ENCODE measurements around the gene NOXO1.

Gene NOXO1

GRCh38 chr16:1984347-1985225 lies 3.3 kb upstream of the NOXO1 start:
- Mint-ChIP-seq H3K27me3 (peaks cover 5 to 47% of the 10 kb centered on the region in 2 donors), H3K27ac (peak overlapping the region in 1 of 2 donors; percentile 49), H3K4me1 (ENCODE audit: low read depth in 2 of 2) (peaks cover 7 to 19% of the 10 kb centered on the region in 2 donors), H3K9me3 (no peaks in the 10 kb centered on the region), H3K36me3 (ENCODE audit: insufficient read depth) (peaks cover 9% of the 10 kb centered on the region), H3K4me3 (peak overlapping the region; percentile 69 to 75)
- peak; percentile 41 for ATAC-seq (replicated peaks)
- DNase-seq = no peak

- Mint-ChIP-seq H3K27ac (peak within 1 kb of the TSS; percentile 63 to 81), H3K9me3 (no peaks in the 10 kb centered on the region), H3K27me3 (peaks cover under 1 to 39% of the 10 kb centered on the region in 2 donors), H3K4me3 (peak within 1 kb of the TSS; percentile 69 to 75), H3K36me3 (ENCODE audit: insufficient read depth) (peaks cover 11% of the 10 kb centered on the region), H3K4me1 (ENCODE audit: low read depth in 2 of 2) (peaks cover 4 to 14% of the 10 kb centered on the region in 2 donors)
- peak; percentile 77 for ATAC-seq (replicated peaks)
- DNase-seq = peak in 2 of 3 experiments; percentile 47 to 63
Measured at GRCh38 chr16:1983544-1984346, 2.5 kb upstream of the NOXO1 start, which contains the start of gene GFER. TSS of gene GFER (plus strand) at chr16:1984193. CDS start at chr16:1984219, 26 bp downstream.

DNA sequence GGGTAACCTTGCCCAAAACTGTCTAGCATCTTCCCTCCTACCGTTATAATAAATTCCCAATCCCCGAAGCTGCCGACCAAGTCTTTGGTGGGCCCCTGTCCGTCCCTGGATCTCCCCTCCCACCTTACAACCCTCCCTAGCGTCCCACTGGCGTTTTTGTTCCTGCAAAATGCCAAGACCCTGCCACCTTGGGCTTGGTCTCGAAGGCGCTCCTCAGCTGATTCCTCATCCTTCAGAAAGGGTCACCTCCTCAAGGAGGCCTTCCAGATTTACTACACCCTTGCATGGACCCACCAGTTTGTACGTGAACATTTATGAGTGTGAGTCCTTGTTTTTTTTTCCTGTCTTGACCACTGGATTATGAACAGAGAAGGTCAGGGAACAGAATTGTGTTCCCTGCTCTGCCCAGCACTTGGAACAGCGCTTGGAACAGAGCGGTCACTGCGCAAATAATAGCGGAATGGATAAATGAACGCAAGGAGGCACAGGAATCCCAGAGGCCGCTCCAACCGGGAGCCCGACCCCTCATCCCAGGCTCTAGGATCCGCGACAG lies 1.8 kb upstream of the NOXO1 start:
- Mint-ChIP-seq H3K27ac (peak overlapping the region; percentile 63 to 81), H3K4me1 (ENCODE audit: low read depth in 2 of 2) (peaks cover 4 to 14% of the 10 kb centered on the region in 2 donors), H3K9me3 (no peaks in the 10 kb centered on the region), H3K27me3 (peaks cover 0 to 34% of the 10 kb centered on the region in 2 donors), H3K4me3 (peak overlapping the region; percentile 69 to 75), H3K36me3 (ENCODE audit: insufficient read depth) (peaks cover 11% of the 10 kb centered on the region)
- ATAC-seq (replicated peaks) (no peak), DNase-seq (no peak)

DNA sequence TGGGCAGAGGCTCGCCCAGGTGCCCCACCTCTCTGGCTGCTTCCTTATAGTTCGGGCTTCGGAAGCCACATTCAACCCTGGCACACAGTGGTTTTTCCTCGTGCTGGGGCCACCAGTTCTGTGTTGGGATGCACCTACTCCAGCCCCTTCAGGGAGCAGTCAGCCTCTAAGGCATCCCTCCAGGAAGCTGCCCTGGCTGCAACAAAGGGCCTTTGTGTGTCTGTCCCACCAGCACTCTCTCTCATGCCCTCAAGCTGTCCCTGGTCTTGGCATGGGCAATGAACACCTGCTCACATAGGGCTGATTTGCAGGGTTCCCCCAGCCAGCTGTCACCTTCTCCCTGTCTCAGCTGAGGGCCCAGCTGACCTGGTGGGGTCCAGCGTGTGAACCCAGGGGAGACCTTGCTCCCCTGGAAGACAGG lies 754 bp upstream of the NOXO1 start:
- peaks cover 17% of the 10 kb centered on the region for H3K36me3 Mint-ChIP-seq (ENCODE audit: insufficient read depth)
- H3K27me3 Mint-ChIP-seq = peaks cover 0 to 34% of the 10 kb centered on the region in 2 donors
- no peak overlapping the region for H3K27ac Mint-ChIP-seq
- DNase-seq (no peak), ATAC-seq (replicated peaks) (no peak)
- H3K4me1 Mint-ChIP-seq (ENCODE audit: low read depth in 2 of 2) = peaks cover 4 to 14% of the 10 kb centered on the region in 2 donors
- no peaks in the 10 kb centered on the region for H3K9me3 Mint-ChIP-seq
- H3K4me3 Mint-ChIP-seq = peak overlapping the region in 1 of 2 donors; percentile 75

DNA sequence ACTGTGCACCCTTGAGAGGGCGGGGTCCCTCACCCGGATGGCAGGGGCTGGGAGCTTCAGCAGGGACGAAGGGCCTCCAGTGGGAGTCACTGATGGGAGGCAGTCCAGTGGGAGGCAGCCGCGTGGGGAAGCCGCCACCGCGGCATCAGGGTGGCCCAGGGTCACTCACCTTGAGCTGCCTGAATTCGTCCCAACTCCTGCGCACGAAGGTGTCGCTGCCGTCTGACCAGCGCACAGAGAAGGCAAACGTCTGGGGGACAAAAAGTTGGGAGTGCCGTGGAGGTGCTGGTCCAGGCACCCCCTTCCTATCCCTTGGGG lies 540 bp downstream of the NOXO1 start:
- Mint-ChIP-seq H3K4me1 (ENCODE audit: low read depth in 2 of 2) (peaks cover 4 to 14% of the 10 kb centered on the region in 2 donors), H3K4me3 (no peak overlapping the region), H3K27ac (peak overlapping the region in 1 of 2 donors; percentile 12), H3K27me3 (peaks cover 0 to 34% of the 10 kb centered on the region in 2 donors), H3K36me3 (ENCODE audit: insufficient read depth) (peaks cover 23% of the 10 kb centered on the region), H3K9me3 (no peaks in the 10 kb centered on the region)
- DNase-seq = no peak
- ATAC-seq (replicated peaks) = no peak

DNA sequence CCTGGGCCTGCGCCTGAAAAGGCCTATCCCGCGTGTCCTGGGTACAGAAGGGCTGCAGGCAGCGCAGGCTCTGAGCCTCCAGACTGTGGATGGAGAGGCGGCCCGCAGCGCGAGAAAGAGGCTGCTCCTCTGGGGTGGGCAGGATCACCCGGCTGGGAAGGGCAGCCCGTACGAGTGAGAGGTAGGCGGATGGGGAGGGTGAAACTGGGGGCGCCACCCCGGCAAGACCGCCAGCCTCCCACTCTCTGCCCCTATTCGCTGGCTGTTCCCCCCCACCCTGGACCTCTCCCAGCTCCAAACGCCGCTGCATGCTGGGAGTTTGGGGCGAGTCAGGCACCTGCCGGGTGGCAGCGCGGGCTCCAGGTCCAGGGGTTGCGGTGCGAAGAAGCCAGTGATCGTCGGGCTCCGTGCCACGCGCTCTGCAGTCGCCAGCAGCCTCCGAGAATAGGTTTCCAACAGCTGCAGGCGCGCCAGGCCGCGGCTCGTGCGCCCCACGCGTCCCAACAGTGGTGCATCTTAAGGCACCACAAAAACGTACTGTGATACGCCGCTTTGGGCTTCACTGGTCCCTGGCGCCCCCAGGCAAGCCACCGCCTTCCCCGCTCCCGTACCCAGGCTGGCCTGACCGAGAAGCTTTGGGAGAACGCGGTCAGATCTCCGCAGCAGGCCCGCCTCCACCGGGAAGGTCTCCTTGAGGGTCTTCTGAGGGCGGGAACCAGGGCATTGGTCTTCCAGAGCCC lies 1.1 kb downstream of the NOXO1 start:
- DNase-seq = no peak
- Mint-ChIP-seq H3K9me3 (no peaks in the 10 kb centered on the region), H3K27ac (peak overlapping the region in 1 of 2 donors; percentile 12), H3K36me3 (ENCODE audit: insufficient read depth) (peaks cover 23% of the 10 kb centered on the region), H3K27me3 (peaks cover 0 to 34% of the 10 kb centered on the region in 2 donors), H3K4me1 (ENCODE audit: low read depth in 2 of 2) (peaks cover 4 to 14% of the 10 kb centered on the region in 2 donors), H3K4me3 (no peak overlapping the region)
- ATAC-seq (replicated peaks) = no peak

DNA sequence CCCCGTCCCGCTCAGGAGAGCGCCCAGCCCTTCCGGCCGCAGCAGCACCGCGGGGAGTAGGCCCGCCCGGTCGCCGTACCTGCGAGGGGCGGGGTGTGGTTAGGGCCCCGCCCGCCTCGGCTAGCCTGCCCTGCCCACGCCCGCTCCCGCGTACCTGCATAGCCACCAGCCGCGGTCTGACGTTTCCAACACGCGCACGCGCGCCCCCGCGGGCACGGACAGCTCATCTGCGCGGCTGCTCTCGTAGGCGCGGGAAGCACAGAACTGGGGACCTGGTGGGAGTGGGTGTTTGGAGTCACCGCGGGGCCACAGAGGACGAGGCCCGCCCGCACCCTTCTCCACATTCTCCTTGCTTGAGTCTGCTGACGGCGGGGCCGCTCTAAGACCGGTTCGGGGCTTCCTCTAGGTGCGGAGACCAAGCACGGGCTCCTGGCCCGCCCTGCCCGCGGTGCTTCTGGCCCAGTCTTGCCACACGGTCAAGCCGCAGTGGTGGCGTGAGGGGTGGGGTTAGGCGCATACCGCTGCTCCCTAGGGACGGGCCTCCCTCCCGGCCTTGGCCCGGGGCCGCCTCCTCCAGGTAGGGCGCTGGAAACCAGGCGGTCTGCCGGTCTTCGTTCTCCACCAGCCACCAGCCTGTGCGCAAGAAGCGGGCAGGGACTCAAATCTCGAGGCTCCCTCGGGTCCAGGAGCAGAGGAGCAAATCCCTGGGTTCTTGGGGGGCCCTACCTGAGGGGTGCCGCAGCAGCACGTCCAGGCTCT lies 1.8 kb downstream of the NOXO1 start:
- no peaks in the 10 kb centered on the region for H3K9me3 Mint-ChIP-seq
- H3K27me3 Mint-ChIP-seq = peaks cover 0 to 34% of the 10 kb centered on the region in 2 donors
- no peak overlapping the region for H3K27ac Mint-ChIP-seq
- ATAC-seq (replicated peaks) (no peak), DNase-seq (no peak)
- peaks cover 29% of the 10 kb centered on the region for H3K36me3 Mint-ChIP-seq (ENCODE audit: insufficient read depth)
- H3K4me3 Mint-ChIP-seq = no peak overlapping the region
- H3K4me1 Mint-ChIP-seq (ENCODE audit: low read depth in 2 of 2) = peaks cover 0 to 11% of the 10 kb centered on the region in 2 donors

- Mint-ChIP-seq H3K9me3 (no peaks in the 10 kb centered on the region), H3K36me3 (ENCODE audit: insufficient read depth) (peaks cover 27% of the 10 kb centered on the region), H3K4me1 (ENCODE audit: low read depth in 2 of 2) (peaks cover 0 to 11% of the 10 kb centered on the region in 2 donors), H3K27ac (no peak overlapping the region), H3K27me3 (peaks cover 0 to 34% of the 10 kb centered on the region in 2 donors), H3K4me3 (no peak overlapping the region)
- no peak for DNase-seq
- no peak for ATAC-seq (replicated peaks)
Measured at GRCh38 chr16:1978476-1979120, 2.7 kb downstream of the NOXO1 start.

DNA sequence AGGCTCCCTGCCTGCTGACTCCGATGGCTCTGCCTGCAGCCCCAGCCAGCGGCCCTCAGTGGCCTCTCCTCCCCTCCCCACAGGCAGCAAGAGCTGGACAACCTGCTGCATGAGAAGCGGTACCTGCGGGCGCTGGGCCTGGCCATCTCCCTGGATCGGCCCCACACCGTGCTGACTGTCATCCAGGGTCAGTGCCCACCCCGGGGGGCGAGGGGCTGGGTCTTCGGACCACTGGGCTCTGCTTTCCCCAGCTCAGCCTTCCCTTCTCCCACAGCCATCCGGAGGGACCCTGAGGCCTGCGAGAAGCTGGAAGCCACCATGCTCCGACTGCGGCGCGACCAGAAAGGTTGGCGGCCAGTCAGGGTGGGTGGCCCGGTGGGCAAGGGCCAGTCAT lies 3.4 kb downstream of the NOXO1 start:
- Mint-ChIP-seq H3K4me3 (no peak overlapping the region), H3K36me3 (ENCODE audit: insufficient read depth) (peaks cover 27% of the 10 kb centered on the region), H3K9me3 (no peaks in the 10 kb centered on the region), H3K4me1 (ENCODE audit: low read depth in 2 of 2) (peaks cover 2 to 8% of the 10 kb centered on the region in 2 donors), H3K27me3 (peaks cover 0 to 30% of the 10 kb centered on the region in 2 donors), H3K27ac (no peak overlapping the region)
- ATAC-seq (replicated peaks) (no peak), DNase-seq (no peak)

- Mint-ChIP-seq H3K27me3 (peaks cover 0 to 23% of the 10 kb centered on the region in 2 donors), H3K4me3 (no peak overlapping the region), H3K27ac (no peak overlapping the region), H3K4me1 (ENCODE audit: low read depth in 2 of 2) (peaks cover 5 to 10% of the 10 kb centered on the region in 2 donors), H3K9me3 (no peaks in the 10 kb centered on the region), H3K36me3 (ENCODE audit: insufficient read depth) (peaks cover 27% of the 10 kb centered on the region)
- DNase-seq = no peak
- no peak for ATAC-seq (replicated peaks)
Measured at GRCh38 chr16:1976951-1977874, 4.1 kb downstream of the NOXO1 start.

DNA sequence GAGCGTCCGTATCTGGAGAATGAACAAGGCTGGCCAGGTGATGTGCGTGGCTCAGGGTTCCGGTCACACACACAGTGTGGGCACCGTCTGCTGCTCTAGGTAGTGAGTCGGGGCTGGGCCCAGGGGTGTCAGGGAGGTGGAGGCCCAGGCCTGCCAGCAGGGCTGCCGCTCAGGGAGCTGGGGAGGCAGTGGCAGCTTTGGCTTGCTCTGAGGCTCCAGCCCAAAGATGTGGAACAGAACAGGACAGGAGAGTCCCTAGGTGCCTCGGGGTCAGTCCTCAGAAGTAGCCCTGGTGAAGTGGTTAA lies 5.1 kb downstream of the NOXO1 start:
- peaks cover 30% of the 10 kb centered on the region for H3K36me3 Mint-ChIP-seq (ENCODE audit: insufficient read depth)
- ATAC-seq (replicated peaks) (no peak), DNase-seq (no peak)
- peaks cover 0 to 12% of the 10 kb centered on the region in 2 donors for H3K27me3 Mint-ChIP-seq
- no peak overlapping the region for H3K27ac Mint-ChIP-seq
- no peak overlapping the region for H3K4me3 Mint-ChIP-seq
- peaks cover 15 to 19% of the 10 kb centered on the region in 2 donors for H3K4me1 Mint-ChIP-seq (ENCODE audit: low read depth in 2 of 2)
- no peaks in the 10 kb centered on the region for H3K9me3 Mint-ChIP-seq

All from effector memory CD8-positive, alpha-beta T cell (primary cell).